Activated CD4-positive, alpha-beta T cell treated with anti-CD3 and anti-CD28 coated beads, Interleukin-2, amount 10 ng/mL, durations not matched to agents 24 days and 14 days (primary cell): ENCODE results near the gene SVIL. TPM values are rescaled to one million over a fixed set of nuclear protein-coding genes. Genes with fewer than 3 reads are reported as not detected.
A peak's percentile ranks its signal among the peaks of the same experiment; 100 is the strongest.
"Not testable (repeated sequence)": the region's sequence is repeated elsewhere in the genome, so short reads cannot be mapped to it uniquely, and the experiment has no call there.

Source experiments
- DNase-seq: peaks from one replicate; pipeline ENCODE4 v3.0.0; 2022
- H3K27ac Mint-ChIP-seq: one replicate; pipeline ENCODE4 v1.8.0; 2022; ENCODE audit warnings: mild to moderate bottlenecking, mixed read lengths
- H3K27me3 Mint-ChIP-seq: one replicate; pipeline ENCODE4 v1.8.0; 2022; ENCODE audit warnings: mixed read lengths
- H3K36me3 Mint-ChIP-seq: one replicate; pipeline ENCODE4 v1.8.0; 2022; ENCODE audit warnings: low read depth, mild to moderate bottlenecking, mixed read lengths
- H3K4me1 Mint-ChIP-seq: one replicate; pipeline ENCODE4 v1.8.0; 2021; ENCODE audit warnings: mixed read lengths
- H3K4me3 Mint-ChIP-seq: one replicate; pipeline ENCODE4 v1.8.0; 2022; ENCODE audit warnings: mild to moderate bottlenecking, moderate library complexity, mixed read lengths
- H3K9me3 Mint-ChIP-seq: one replicate; pipeline ENCODE4 v1.8.0; 2021; ENCODE audit warnings: mixed read lengths
- intact Hi-C: fragments of 100-400 bp; cut with micrococcal nuclease; formaldehyde crosslinking; loops from one replicate; pipeline ENCODE4 v1.15.1; 2023
- total RNA-seq: library from RNA; stranded (reverse); gene quantifications from 2 replicates; pipeline ENCODE4 v1.2.3, GENCODE V29; 2022

Gene SVIL
- total RNA-seq, 1 donor from 2014 or later: 10.1 TPM

DNA sequence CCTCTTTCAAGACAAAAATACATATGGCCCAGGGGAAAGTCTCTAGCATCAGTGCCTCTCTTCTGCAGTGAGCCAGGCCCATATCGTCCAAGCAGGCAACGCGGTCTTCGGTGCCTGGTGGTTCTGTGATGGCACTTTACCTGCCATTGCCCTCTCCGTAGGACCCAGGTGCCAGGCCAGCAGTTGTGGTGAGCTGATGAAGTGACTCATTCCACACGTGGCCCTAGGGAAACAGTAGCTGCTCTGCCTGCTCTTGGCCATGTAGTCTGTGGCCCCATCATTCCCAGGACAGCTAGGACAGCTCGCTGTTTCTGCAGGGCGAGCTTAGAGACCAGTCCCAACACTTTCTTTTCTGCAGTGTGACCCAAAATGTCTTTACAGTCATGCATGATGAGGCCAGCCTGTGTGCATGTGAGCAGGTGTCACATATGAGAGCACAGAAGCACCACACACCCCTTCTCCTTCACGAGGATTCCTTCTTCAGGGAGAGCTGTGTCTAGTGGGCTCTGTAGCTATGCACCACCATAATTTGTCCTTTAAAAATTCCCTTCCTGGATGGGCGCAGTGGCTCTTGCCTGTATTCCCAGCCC, 39.0 kb downstream of the SVIL start:
- Mint-ChIP-seq H3K27me3 (no peaks in the 10 kb centered on the region), H3K27ac (no peak overlapping the region), H3K4me1 (peaks cover 1% of the 10 kb centered on the region), H3K36me3 (no peaks in the 10 kb centered on the region), H3K4me3 (no peak overlapping the region), H3K9me3 (no peaks in the 10 kb centered on the region)
- intact Hi-C loops: no loop called here
- no peak for DNase-seq

DNA sequence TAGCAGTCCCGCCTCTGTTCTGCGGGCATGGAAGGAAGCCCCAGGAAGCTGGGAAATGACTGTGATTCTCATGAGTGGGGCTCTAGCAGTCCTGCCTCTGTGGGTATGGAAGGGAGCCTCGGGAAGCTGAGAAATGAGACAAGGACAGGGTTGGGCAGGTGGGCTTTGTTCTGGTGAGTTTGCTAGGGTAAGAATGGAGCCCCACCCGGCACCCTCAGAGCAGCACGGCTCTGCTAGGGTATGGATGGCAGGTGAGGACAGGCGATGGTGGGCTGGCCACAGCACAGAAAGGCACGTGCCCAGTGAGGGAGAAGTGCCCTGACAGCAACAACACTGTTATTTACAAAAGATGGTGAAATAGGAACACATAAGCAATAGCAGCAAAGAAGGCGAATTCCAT, 39.6 kb downstream of the SVIL start:
- H3K27me3 Mint-ChIP-seq: no peaks in the 10 kb centered on the region
- DNase-seq: no peak
- H3K27ac Mint-ChIP-seq: no peak overlapping the region
- peaks cover 7% of the 10 kb centered on the region for H3K4me1 Mint-ChIP-seq
- no peaks in the 10 kb centered on the region for H3K9me3 Mint-ChIP-seq
- no peaks in the 10 kb centered on the region for H3K36me3 Mint-ChIP-seq
- no peak overlapping the region for H3K4me3 Mint-ChIP-seq
- intact Hi-C loops: no loop called here

DNA sequence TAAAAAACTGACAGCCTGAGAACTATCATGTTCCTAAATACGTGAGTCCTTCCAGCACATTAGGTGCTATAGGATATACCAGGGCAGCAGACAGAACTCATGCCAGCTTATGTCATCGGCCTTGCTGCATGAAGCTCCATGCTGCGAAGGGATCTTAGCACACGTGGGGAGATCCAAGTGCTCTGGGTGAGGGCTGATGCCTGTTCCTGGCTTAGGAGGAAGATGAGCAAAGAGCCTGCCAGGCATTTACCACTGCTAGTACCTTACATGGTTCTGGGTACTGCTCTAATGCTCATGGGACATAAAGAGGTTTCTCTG, 43.2 kb downstream of the SVIL start:
- Mint-ChIP-seq H3K27ac (no peak overlapping the region), H3K9me3 (no peaks in the 10 kb centered on the region), H3K27me3 (no peaks in the 10 kb centered on the region), H3K4me1 (peaks cover 8% of the 10 kb centered on the region), H3K4me3 (no peak overlapping the region), H3K36me3 (no peaks in the 10 kb centered on the region)
- intact Hi-C loops: no loop called here
- no peak for DNase-seq

DNA sequence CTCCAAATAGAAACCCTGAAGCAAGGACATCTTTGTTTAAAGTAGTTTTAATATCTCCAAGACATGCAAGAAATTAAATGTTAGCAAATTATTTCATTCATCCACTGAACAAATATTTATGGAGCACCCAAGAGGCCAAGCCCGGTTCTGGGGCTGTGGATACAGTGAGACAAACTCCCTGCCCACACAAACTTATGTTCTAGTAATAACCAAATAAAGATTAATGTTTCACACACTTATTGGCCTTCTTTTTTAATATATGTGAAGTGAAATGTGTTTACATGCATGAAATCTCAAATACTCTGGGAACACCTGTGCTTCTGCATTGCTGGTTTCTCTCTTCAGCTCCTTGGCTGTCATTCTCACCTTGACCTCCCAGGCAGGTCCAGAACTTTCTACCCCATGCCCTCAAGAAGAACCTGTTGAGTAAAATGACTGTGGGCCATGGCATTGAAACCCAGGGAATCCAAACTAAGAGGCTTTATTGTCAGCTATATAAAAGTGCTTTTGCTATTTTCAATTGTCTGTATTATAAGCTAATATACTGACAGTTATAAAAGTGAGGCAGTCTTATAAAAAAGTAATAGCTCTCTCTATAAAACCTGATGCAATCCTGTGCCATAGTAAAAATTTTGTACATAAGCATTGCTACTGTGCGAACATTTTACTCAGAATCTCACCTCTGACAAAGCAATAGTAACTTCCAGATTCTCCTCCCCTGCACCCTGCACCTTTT, 43.7 kb downstream of the SVIL start:
- Mint-ChIP-seq H3K4me3 (no peak overlapping the region), H3K4me1 (peaks cover 8% of the 10 kb centered on the region), H3K9me3 (no peaks in the 10 kb centered on the region), H3K36me3 (no peaks in the 10 kb centered on the region), H3K27ac (no peak overlapping the region), H3K27me3 (no peaks in the 10 kb centered on the region)
- intact Hi-C loops: loop anchor here (1.0 kb wide), 1 partner anchor 78 kb away; no protein-coding TSS in a partner anchor
- DNase-seq: no peak

DNA sequence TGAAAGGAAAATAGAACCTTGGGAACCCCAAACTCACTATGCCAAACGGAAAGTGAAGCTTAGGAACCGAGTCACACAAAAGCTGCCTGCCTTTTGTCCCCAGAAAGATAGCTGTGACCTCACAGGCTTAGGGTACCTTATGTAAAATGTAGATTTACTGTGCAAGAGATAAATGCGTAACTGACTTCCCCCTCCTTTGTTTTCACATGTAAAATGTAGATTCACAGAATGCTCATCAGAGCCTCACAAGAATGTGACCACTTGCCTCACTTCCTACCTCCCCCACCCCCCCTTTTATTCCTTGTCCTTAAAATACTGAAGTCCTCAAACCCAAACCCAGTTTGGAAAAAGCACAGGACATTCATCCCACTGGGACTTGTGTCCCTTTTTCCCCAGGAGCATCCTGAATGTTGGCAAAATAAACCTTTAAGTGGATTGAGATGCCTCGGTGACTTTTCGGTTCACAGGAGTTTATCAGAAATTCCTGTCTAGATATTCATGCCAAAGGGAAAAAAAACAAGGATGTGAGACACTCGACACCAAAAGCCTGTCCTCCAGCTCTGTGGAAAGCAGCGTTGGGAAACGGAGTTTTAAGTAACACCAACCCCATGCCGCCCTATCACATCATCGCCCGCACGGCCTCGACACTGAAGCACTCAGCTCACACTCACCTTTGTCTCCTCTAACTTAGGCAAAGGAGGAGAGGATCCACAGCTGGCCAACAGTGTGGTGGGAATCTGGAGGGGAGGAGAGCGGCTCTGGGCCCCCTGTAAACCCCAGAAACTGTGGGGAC, 45.9 kb downstream of the SVIL start:
- Mint-ChIP-seq H3K36me3 (no peaks in the 10 kb centered on the region), H3K4me1 (peaks cover 10% of the 10 kb centered on the region), H3K27me3 (no peaks in the 10 kb centered on the region), H3K9me3 (no peaks in the 10 kb centered on the region), H3K4me3 (no peak overlapping the region), H3K27ac (no peak overlapping the region)
- intact Hi-C loops: no loop called here
- DNase-seq: no peak

DNA sequence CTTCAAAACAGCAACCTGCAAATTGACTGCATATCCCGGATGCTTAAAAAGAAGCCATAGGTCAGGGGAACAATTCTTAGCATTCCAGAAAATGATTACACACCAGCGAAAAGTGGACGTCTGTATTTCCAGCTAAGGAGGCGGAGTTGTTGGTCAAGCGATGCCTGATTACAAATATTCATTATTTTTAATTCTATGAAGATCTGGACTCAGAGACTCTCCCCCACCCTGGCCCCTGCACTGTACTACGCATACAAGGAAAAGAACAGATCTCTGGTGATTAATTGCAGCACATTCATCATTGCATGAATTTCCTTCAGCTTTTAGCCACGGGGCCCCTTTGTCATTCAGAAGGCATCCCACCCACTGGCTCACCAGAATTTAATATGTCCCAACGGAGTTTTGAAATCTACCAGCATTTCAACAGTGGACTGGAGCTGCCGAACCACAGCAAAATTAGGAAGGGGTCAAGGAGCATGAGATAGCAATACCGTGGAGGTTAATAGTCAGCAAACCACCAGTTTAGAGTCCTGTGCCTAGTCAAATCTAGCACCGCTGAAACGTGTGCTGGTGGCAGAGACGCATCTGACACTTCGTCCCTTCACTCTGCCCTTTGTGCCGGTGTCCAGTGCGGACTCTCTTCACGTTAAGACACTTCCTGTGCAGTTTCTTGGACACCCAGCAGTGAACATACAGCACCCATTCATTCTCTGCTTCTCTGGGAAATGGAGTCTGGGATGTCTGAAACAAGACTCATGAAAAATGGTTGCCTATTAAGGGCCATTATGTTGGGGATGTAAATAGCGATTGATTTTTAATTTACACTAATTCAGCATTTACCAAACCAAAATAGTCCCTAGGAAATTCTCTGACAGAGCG, 46.8 kb downstream of the SVIL start:
- H3K27ac Mint-ChIP-seq, H3K36me3 Mint-ChIP-seq, H3K4me3 Mint-ChIP-seq, H3K27me3 Mint-ChIP-seq, DNase-seq, H3K9me3 Mint-ChIP-seq, intact Hi-C loops: not testable (repeated sequence)
- peaks cover 11% of the 10 kb centered on the region for H3K4me1 Mint-ChIP-seq

DNA sequence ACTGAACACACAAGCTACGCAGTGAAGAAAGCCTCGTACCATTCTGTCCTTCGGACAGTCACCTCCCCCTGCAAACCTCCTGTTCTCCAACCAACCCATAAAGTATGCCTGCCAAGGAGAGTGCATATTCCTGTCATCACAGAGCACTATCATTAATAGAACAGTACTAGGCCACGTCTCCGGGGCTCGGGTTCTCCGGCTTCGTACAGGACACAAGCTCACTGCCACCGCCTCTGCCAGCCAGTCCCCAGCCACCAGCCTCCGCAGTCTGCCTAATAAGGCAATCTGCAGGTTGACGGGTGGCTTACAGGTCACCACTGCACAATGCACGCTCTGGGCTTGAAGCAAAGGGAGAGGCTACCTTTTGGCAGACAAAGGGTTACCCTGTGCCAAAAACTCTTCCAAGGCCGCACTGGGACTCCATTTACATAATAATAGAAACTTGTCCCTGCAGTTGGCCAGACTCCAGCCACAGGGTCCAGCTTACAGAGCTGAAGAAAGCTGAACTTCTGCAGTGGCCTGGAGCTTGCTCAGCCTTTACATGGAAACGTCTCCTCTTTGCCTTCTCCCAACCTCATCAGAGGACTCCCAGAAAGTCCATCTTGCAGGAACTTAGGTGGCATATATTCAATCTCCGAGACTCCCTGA, 47.5 kb downstream of the SVIL start:
- peaks cover 13% of the 10 kb centered on the region for H3K4me1 Mint-ChIP-seq
- intact Hi-C loops, H3K27me3 Mint-ChIP-seq: not testable (repeated sequence)

DNA sequence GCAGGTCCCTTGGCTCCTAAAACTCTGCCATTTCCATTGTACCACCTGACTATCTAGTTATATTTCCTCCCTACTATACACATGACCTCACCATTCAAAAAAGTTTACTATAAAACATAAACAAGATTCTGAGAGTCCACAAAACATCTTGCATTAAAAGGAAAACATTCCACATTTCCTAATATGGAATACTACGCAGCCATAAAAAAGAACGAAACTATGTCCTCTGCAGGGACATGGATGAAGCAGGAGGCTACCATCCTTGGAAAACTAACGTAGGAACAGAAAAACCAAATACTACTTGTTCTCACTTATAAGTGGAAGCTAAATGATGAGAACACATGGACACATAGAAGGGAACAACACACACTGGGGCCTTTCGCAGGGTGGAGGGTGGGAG, 48.3 kb downstream of the SVIL start:
- no peaks in the 10 kb centered on the region for H3K36me3 Mint-ChIP-seq
- H3K4me1 Mint-ChIP-seq: peaks cover 13% of the 10 kb centered on the region
- H3K4me3 Mint-ChIP-seq: no peak overlapping the region
- H3K9me3 Mint-ChIP-seq: no peaks in the 10 kb centered on the region
- DNase-seq: no peak
- no peak overlapping the region for H3K27ac Mint-ChIP-seq
- intact Hi-C loops: no loop called here
- no peaks in the 10 kb centered on the region for H3K27me3 Mint-ChIP-seq

More for the DNA sequence above, 47.5 kb downstream of the SVIL start:
- DNase-seq, H3K4me3 Mint-ChIP-seq, H3K9me3 Mint-ChIP-seq, H3K27ac Mint-ChIP-seq, H3K36me3 Mint-ChIP-seq: not testable (repeated sequence)

DNA sequence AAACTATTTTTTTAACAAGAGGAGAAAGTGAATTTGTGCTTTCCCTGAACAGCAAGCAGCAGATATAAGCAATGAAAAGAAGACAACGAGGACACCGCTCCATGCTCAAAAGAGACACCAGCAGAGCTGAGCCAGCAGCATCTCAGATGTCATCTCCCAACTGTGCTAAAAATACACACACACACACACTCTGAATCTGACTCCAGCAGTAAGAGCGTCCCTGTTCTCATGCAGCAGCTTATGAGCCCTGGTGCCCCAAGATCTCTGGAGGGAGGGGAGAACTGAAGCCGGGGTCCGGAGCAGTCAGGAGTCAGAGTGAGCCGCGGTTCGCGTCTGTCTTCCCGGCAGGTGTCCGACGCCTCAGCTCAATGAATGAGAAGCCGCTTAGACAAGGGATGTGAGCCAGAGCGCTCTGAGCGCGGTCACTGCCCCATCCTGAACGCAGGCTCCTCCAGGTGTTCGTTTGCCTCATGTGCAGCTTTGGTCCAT, 49.2 kb downstream of the SVIL start:
- no peaks in the 10 kb centered on the region for H3K36me3 Mint-ChIP-seq
- H3K4me3 Mint-ChIP-seq: no peak overlapping the region
- H3K27me3 Mint-ChIP-seq: no peaks in the 10 kb centered on the region
- H3K4me1 Mint-ChIP-seq: peaks cover 10% of the 10 kb centered on the region
- intact Hi-C loops: no loop called here
- no peaks in the 10 kb centered on the region for H3K9me3 Mint-ChIP-seq
- H3K27ac Mint-ChIP-seq: no peak overlapping the region
- DNase-seq: no peak

DNA sequence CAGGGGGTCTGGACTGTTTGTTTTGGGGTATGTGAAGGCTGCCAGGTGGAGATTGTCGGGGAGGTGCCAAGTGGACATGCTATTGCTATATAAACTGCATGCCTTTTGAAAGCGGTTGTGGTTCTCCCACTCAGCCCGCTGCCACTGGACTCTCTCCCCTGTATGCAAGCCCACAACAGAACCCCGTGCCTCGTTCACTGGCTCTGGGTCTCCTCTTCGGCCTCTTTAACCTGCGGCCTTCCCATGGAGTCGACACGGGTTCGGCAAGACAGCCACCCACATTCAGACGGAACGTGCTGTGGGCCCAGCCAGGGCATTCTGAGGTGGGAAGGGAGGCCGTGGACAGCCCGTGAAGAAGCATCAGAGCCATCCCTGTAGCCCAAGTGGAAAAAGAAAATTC, 50.3 kb downstream of the SVIL start:
- H3K4me1 Mint-ChIP-seq: peaks cover 5% of the 10 kb centered on the region
- no peaks in the 10 kb centered on the region for H3K9me3 Mint-ChIP-seq
- no peak for DNase-seq
- no peaks in the 10 kb centered on the region for H3K27me3 Mint-ChIP-seq
- intact Hi-C loops: no loop called here
- H3K36me3 Mint-ChIP-seq: no peaks in the 10 kb centered on the region
- no peak overlapping the region for H3K27ac Mint-ChIP-seq
- no peak overlapping the region for H3K4me3 Mint-ChIP-seq

DNA sequence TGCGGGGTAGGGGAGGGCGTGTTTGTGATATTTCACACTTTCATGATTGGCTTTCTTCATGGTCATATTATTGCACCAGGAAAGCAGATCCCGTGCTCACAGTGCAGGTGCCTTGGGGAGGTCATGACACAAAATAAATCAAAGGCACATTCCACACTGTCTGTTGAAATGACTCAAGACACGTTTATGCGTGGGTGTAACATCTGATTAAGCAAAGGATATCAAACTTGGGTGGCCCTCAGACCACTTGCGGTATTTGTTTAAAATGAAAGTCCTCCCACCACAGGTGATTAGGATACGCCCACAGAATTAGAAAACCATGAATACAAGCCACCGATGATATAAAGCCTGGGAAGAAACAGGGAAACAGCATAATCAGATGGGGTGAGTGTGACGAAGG, 51.1 kb downstream of the SVIL start:
- Mint-ChIP-seq H3K9me3 (no peaks in the 10 kb centered on the region), H3K36me3 (no peaks in the 10 kb centered on the region), H3K4me1 (peaks cover 5% of the 10 kb centered on the region), H3K4me3 (no peak overlapping the region), H3K27ac (no peak overlapping the region), H3K27me3 (no peaks in the 10 kb centered on the region)
- intact Hi-C loops: no loop called here
- DNase-seq: no peak

DNA sequence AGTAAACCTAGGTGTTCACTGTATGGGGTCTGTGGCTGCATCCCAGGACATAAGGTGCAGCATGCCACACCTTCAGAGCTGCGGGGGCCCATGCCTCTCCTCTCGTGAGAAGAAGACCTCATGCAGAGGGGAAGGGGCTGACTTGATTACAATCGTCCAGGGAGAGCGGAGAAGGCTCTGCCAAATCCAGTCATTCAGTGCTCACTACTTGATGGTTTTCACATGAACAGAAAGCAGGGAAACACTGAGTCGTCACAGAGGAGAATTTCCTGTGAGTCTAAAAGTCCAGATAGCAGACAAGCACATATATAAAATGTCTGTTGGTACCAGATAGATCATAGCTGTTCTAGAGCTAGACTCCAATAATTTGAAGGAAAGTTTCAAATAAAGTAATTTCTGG, 52.0 kb downstream of the SVIL start:
- H3K4me1 Mint-ChIP-seq, H3K27me3 Mint-ChIP-seq, H3K9me3 Mint-ChIP-seq, H3K36me3 Mint-ChIP-seq, DNase-seq, intact Hi-C loops, H3K4me3 Mint-ChIP-seq: not testable (repeated sequence)
- peak overlapping the region; percentile 40 for H3K27ac Mint-ChIP-seq

DNA sequence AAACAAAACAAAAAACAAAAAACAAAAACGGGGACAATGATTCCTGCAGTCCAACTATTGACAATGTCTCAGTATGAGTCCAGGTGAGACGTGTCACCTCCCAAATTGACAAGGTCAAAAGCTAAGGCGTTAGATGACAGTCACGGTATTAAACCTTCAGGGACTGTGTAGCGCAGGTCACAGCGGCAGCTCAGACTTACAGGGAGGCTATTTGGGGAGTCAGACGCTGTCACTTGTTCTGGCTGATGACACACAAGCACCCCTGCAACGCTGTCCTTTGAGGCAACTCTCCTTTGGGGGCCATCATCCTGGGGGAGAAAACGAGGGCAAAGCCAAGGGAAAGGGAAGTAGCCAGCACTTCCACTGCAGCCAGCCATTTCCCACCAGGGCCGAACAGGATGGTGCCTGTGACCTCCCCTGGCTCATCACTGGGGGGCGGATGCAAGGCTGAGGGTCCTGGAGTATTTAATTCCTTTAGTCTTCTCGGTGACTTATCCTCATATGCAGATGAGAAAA, 55.3 kb downstream of the SVIL start:
- Mint-ChIP-seq H3K4me1 (peaks cover 5% of the 10 kb centered on the region), H3K4me3 (no peak overlapping the region), H3K27me3 (no peaks in the 10 kb centered on the region), H3K27ac (no peak overlapping the region), H3K9me3 (no peaks in the 10 kb centered on the region), H3K36me3 (no peaks in the 10 kb centered on the region)
- no peak for DNase-seq
- intact Hi-C loops: no loop called here
